ENCODE measurements around the gene CNEP1R1. TPM values are rescaled to one million over a fixed set of nuclear protein-coding genes. Genes with fewer than 3 reads are reported as not detected.

The CNEP1R1 gene, protein sequence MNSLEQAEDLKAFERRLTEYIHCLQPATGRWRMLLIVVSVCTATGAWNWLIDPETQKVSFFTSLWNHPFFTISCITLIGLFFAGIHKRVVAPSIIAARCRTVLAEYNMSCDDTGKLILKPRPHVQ
- total RNA-seq (10 to 100 TPM; 34.2 to 40.8 TPM), polyA plus RNA-seq (10 to 100 TPM; 19.2 to 21.0 TPM)

- H3K4me1 Mint-ChIP-seq, result peaks cover 18 to 32% (median 24%) of the 10 kb centered on the region in 4 donors
- Histone ChIP-seq H3K4me1 (ENCODE audit: insufficient read depth, low read length) (peaks cover 34% of the 10 kb centered on the region), H3K36me3 (ENCODE audit: insufficient read depth, low read length) (no peaks in the 10 kb centered on the region), H3K27ac (ENCODE audit: low read depth, low read length) (peak within 1 kb of the TSS; percentile 75), H3K9me3 (ENCODE audit: control insufficient read depth in 1 of 2, low read length in 2 of 2) (no peaks in the 10 kb centered on the region), H3K27me3 (ENCODE audit: insufficient read depth, low read length) (no peaks in the 10 kb centered on the region), H3K4me3 (ENCODE audit: low read length in 2 of 2) (peak within 1 kb of the TSS; percentile 76 to 85)
- intact Hi-C loops (cut with micrococcal nuclease), result loop anchor here (1.0 to 5.0 kb wide), 9 partner anchors 41 to 781 kb away; partner anchors contain the start of gene NKD1
- H3K27me3 Mint-ChIP-seq, result peaks cover 0 to 4% of the 10 kb centered on the region in 2 donors
- ChIA-PET CTCF (ENCODE audit: partially characterized antibody) (interaction anchor here (0.7 to 5.2 kb wide), 57 partner anchors 9 to 791 kb away, joined by 3 to 121 read pairs (median 5); partner anchors contain the start of genes CYLD, HEATR3 and SNX20), POLR2A (ENCODE audit: partially characterized antibody) (interaction anchor here (0.6 to 2.4 kb wide), 23 partner anchors 10 to 781 kb away, joined by 3 to 32 read pairs (median 4); partner anchors contain the start of genes ADCY7, CYLD, HEATR3 and TENT4B)
- H3K4me3 Mint-ChIP-seq, result peak within 1 kb of the TSS; percentile 94 to 99 (median 96)
- DNase-seq, result peak; percentile 93 to 97 (median 95)
- H3K27ac Mint-ChIP-seq, result peak within 1 kb of the TSS; percentile 91 to 99 (median 96)
- H3K9me3 Mint-ChIP-seq, result no peaks in the 10 kb centered on the region
- H3K36me3 Mint-ChIP-seq, result peaks cover 0 to 22% of the 10 kb centered on the region in 2 donors
Measured at GRCh38 chr16:50024684-50025536, at the start of gene CNEP1R1. CNEP1R1 (plus strand) TSS chr16:50025225; CDS start chr16:50025316, 91 bp downstream.

DNA sequence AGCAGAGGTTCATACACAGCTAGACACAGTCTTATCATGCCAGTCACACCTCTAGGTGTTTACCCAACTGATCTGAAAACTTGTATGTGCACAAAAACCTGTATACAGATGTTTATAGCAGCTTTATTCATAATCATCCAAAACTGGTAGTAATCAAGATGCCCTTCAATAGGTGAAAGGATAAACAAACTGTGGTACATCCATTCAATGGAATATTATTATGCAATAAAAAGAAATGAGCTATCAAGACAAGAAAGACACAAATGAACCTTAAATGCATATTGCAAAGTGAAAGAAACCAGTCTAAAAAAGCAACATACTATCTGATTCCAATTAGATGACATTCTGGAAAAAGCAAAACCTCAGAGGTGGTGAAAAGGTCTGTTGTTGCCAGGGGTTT, 47.6 kb upstream of the CNEP1R1 start:
- Histone ChIP-seq H3K4me3 (ENCODE audit: low read length in 2 of 2) (no peak overlapping the region), H3K9me3 (ENCODE audit: control insufficient read depth in 1 of 2, low read length in 2 of 2) (no peaks in the 10 kb centered on the region), H3K27ac (ENCODE audit: low read depth, low read length) (no peak overlapping the region), H3K36me3 (ENCODE audit: insufficient read depth, low read length) (no peaks in the 10 kb centered on the region), H3K4me1 (ENCODE audit: insufficient read depth, low read length) (no peaks in the 10 kb centered on the region), H3K27me3 (ENCODE audit: insufficient read depth, low read length) (no peaks in the 10 kb centered on the region)
- no peak for DNase-seq
- no peaks in the 10 kb centered on the region for H3K36me3 Mint-ChIP-seq
- H3K4me1 Mint-ChIP-seq, result no peaks in the 10 kb centered on the region
- H3K27ac Mint-ChIP-seq, result no peak overlapping the region
- POLR2A ChIA-PET (ENCODE audit: partially characterized antibody), result no interaction called here
- peaks cover 0 to 10% (median 4%) of the 10 kb centered on the region in 8 donors for H3K9me3 Mint-ChIP-seq
- H3K27me3 Mint-ChIP-seq, result peaks cover 7 to 8% of the 10 kb centered on the region in 2 donors
- intact Hi-C loops (cut with micrococcal nuclease), result no loop called here
- CTCF ChIA-PET (ENCODE audit: partially characterized antibody), result no interaction called here
- no peak overlapping the region for H3K4me3 Mint-ChIP-seq

DNA sequence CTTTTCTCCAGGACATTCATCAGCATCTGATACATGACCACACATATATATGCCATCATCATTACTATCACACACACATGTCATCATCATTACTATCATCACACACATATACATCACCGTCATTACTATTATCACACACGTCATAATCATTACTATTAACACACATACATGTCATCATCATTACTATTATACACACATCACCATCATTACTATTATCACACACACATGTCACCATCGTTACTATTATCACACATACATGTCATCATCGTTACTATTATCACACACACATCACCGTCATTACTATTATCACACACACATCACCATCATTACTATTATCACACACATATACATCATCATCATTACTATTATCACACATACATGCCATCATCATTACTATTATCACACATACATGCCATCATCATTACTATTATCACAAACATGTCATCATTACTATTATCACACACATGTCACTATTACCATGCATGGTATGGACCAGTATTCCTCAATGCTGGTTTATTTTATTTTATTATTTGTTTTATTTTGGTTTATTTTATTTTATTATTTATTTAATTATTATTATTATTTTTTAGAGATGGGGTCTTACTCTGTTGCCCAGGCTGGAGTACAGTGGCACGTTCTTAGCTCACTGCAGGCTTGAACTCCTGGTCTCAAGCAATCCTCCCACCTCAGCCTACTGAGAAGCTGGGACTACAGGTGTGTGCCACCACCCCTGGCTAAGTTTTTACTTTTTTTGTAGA, 46.3 kb upstream of the CNEP1R1 start:
- peaks cover 0 to 10% (median 4%) of the 10 kb centered on the region in 8 donors for H3K9me3 Mint-ChIP-seq
- H3K27me3 Mint-ChIP-seq, result peaks cover 7 to 8% of the 10 kb centered on the region in 2 donors
- H3K4me1 ChIP-seq (ENCODE audit: insufficient read depth, low read length), result no peaks in the 10 kb centered on the region
- DNase-seq, result no peak
- POLR2A ChIA-PET (ENCODE audit: partially characterized antibody), result no interaction called here
- H3K36me3 Mint-ChIP-seq, result no peaks in the 10 kb centered on the region
- no peaks in the 10 kb centered on the region for H3K36me3 ChIP-seq (ENCODE audit: insufficient read depth, low read length)
- H3K4me3 ChIP-seq (ENCODE audit: low read length in 2 of 2), result no peak overlapping the region
- H3K4me3 Mint-ChIP-seq, result no peak overlapping the region
- no peak overlapping the region for H3K27ac ChIP-seq (ENCODE audit: low read depth, low read length)
- H3K27me3 ChIP-seq (ENCODE audit: insufficient read depth, low read length), result no peaks in the 10 kb centered on the region
- no peaks in the 10 kb centered on the region for H3K9me3 ChIP-seq (ENCODE audit: control insufficient read depth in 1 of 2, low read length in 2 of 2)
- CTCF ChIA-PET (ENCODE audit: partially characterized antibody), result no interaction called here
- H3K27ac Mint-ChIP-seq, result no peak overlapping the region
- H3K4me1 Mint-ChIP-seq, result no peaks in the 10 kb centered on the region
- intact Hi-C loops (cut with micrococcal nuclease), result no loop called here

GRCh38 chr16:49980166-49980565, 44.9 kb upstream of the CNEP1R1 start:
- H3K9me3 Mint-ChIP-seq, result peaks cover 0 to 10% (median 4%) of the 10 kb centered on the region in 8 donors
- POLR2A ChIA-PET (ENCODE audit: partially characterized antibody), result no interaction called here

GRCh38 chr16:49986351-49987124, 38.5 kb upstream of the CNEP1R1 start:
- intact Hi-C loops (cut with micrococcal nuclease), result no loop called here
- Histone ChIP-seq H3K4me1 (ENCODE audit: insufficient read depth, low read length) (no peaks in the 10 kb centered on the region), H3K4me3 (ENCODE audit: low read length in 2 of 2) (no peak overlapping the region), H3K27ac (ENCODE audit: low read depth, low read length) (no peak overlapping the region), H3K27me3 (ENCODE audit: insufficient read depth, low read length) (no peaks in the 10 kb centered on the region), H3K9me3 (ENCODE audit: control insufficient read depth in 1 of 2, low read length in 2 of 2) (no peaks in the 10 kb centered on the region), H3K36me3 (ENCODE audit: insufficient read depth, low read length) (no peaks in the 10 kb centered on the region)
- ChIA-PET CTCF (ENCODE audit: partially characterized antibody) (no interaction called here), POLR2A (ENCODE audit: partially characterized antibody) (no interaction called here)
- no peak overlapping the region for H3K27ac Mint-ChIP-seq
- H3K9me3 Mint-ChIP-seq, result no peaks in the 10 kb centered on the region
- no peak for DNase-seq
- no peak overlapping the region for H3K4me3 Mint-ChIP-seq
- peaks cover 0 to 2% (median 0%) of the 10 kb centered on the region in 4 donors for H3K4me1 Mint-ChIP-seq
- H3K27me3 Mint-ChIP-seq, result peaks cover 0 to 4% of the 10 kb centered on the region in 2 donors
- H3K36me3 Mint-ChIP-seq, result no peaks in the 10 kb centered on the region

More at GRCh38 chr16:49980166-49980565, 44.9 kb upstream of the CNEP1R1 start:
- Mint-ChIP-seq H3K36me3 (no peaks in the 10 kb centered on the region), H3K27ac (no peak overlapping the region), H3K4me3 (no peak overlapping the region), H3K4me1 (no peaks in the 10 kb centered on the region), H3K27me3 (peaks cover 5% of the 10 kb centered on the region in 2 donors)
- CTCF ChIA-PET (ENCODE audit: partially characterized antibody), result no interaction called here
- H3K4me3 ChIP-seq (ENCODE audit: low read length in 2 of 2), result no peak overlapping the region
- H3K4me1 ChIP-seq (ENCODE audit: insufficient read depth, low read length), result no peaks in the 10 kb centered on the region
- no peaks in the 10 kb centered on the region for H3K36me3 ChIP-seq (ENCODE audit: insufficient read depth, low read length)
- H3K27me3 ChIP-seq (ENCODE audit: insufficient read depth, low read length), result no peaks in the 10 kb centered on the region
- no peak for DNase-seq
- intact Hi-C loops (cut with micrococcal nuclease), result no loop called here
- no peak overlapping the region for H3K27ac ChIP-seq (ENCODE audit: low read depth, low read length)
- no peaks in the 10 kb centered on the region for H3K9me3 ChIP-seq (ENCODE audit: control insufficient read depth in 1 of 2, low read length in 2 of 2)

GRCh38 chr16:49987381-49987780, 37.6 kb upstream of the CNEP1R1 start:
- Histone ChIP-seq H3K4me1 (ENCODE audit: insufficient read depth, low read length) (no peaks in the 10 kb centered on the region), H3K27ac (ENCODE audit: low read depth, low read length) (no peak overlapping the region), H3K36me3 (ENCODE audit: insufficient read depth, low read length) (no peaks in the 10 kb centered on the region), H3K4me3 (ENCODE audit: low read length in 2 of 2) (no peak overlapping the region), H3K9me3 (ENCODE audit: control insufficient read depth in 1 of 2, low read length in 2 of 2) (no peaks in the 10 kb centered on the region), H3K27me3 (ENCODE audit: insufficient read depth, low read length) (no peaks in the 10 kb centered on the region)
- ChIA-PET CTCF (ENCODE audit: partially characterized antibody) (no interaction called here), POLR2A (ENCODE audit: partially characterized antibody) (no interaction called here)
- H3K36me3 Mint-ChIP-seq, result no peaks in the 10 kb centered on the region
- H3K4me1 Mint-ChIP-seq, result peaks cover 0 to 2% (median 0%) of the 10 kb centered on the region in 4 donors
- no peaks in the 10 kb centered on the region for H3K9me3 Mint-ChIP-seq
- no peak overlapping the region for H3K4me3 Mint-ChIP-seq
- intact Hi-C loops (cut with micrococcal nuclease), result no loop called here
- DNase-seq, result no peak
- H3K27ac Mint-ChIP-seq, result no peak overlapping the region
- peaks cover 0 to 4% of the 10 kb centered on the region in 2 donors for H3K27me3 Mint-ChIP-seq

Measured in CD4-positive, alpha-beta memory T cell (primary cell).